Mesodermal cell (in vitro differentiated cells): ENCODE data around the gene HNRNPK.

Experiments
- H3K27ac ChIP-seq: 2 replicates; pipeline ENCODE4 v1.7.0; 2013; ENCODE audit warnings: mild to moderate bottlenecking, low read depth, low read length, moderate library complexity; ENCODE audit not compliant: severe bottlenecking
- H3K36me3 ChIP-seq: 2 replicates; pipeline ENCODE4 v1.7.1; 2013; ENCODE audit warnings: mild to moderate bottlenecking, low read length, moderate library complexity; ENCODE audit not compliant: control insufficient read depth, insufficient read depth
- H3K4me1 ChIP-seq: one replicate; pipeline ENCODE4 v1.7.1; 2013; ENCODE audit warnings: mild to moderate bottlenecking, low read length; ENCODE audit not compliant: insufficient read depth, control insufficient read depth, poor library complexity, severe bottlenecking
- H3K4me3 ChIP-seq: 2 replicates; pipeline ENCODE4 v1.7.0; 2013; ENCODE audit warnings: low read length, control low read depth, mild to moderate bottlenecking; ENCODE audit not compliant: insufficient read depth, poor library complexity, severe bottlenecking; ENCODE audit errors: extremely low read depth
- H3K9me3 ChIP-seq: 2 replicates; pipeline ENCODE4 v1.7.1; 2013; ENCODE audit warnings: mild to moderate bottlenecking, low read length, moderate library complexity; ENCODE audit not compliant: control insufficient read depth
- WGBS, 2 experiments: methylation state at CpG; one replicate each; pipeline ENCODE4 v1.1.5; 2013; ENCODE audit warnings: missing lambda C conversion rate in 2 of 2; ENCODE audit not compliant: insufficient coverage in 2 of 2; 5-methylcytosine and 5-hydroxymethylcytosine counted together

HNRNPK gene

GRCh38 chr9:83976372-83976771 is 3.6 kb downstream of the HNRNPK start:
- peaks cover 7% of the 10 kb centered on the region for H3K4me1 ChIP-seq
- peak overlapping the region; percentile 3 for H3K4me3 ChIP-seq
- peaks cover 73% of the 10 kb centered on the region for H3K36me3 ChIP-seq
- no peak overlapping the region for H3K27ac ChIP-seq
- 86 to 100% methylated on average over 1 of the region's 2 CpGs for WGBS, 2 experiments
- H3K9me3 ChIP-seq = no peaks in the 10 kb centered on the region

- Histone ChIP-seq H3K27ac (no peak overlapping the region), H3K4me3 (no peak overlapping the region), H3K9me3 (no peaks in the 10 kb centered on the region), H3K4me1 (peaks cover 7% of the 10 kb centered on the region), H3K36me3 (peaks cover 83% of the 10 kb centered on the region)
- 95% methylated on average over 9 to 11 of the region's 12 CpGs for WGBS, 2 experiments
Observed at GRCh38 chr9:83975300-83975699, 4.7 kb downstream of the HNRNPK start.

GRCh38 chr9:83972286-83972685 is 7.7 kb downstream of the HNRNPK start:
- Histone ChIP-seq H3K36me3 (peaks cover 96% of the 10 kb centered on the region), H3K4me3 (no peak overlapping the region), H3K27ac (no peak overlapping the region), H3K9me3 (no peaks in the 10 kb centered on the region), H3K4me1 (peaks cover 6% of the 10 kb centered on the region)
- WGBS, 2 experiments = 100% methylated on average over 1 of the region's 2 CpGs; no CpG with 5 or more reads in 1 of the 2 experiments

- Histone ChIP-seq H3K4me1 (no peaks in the 10 kb centered on the region), H3K4me3 (no peak overlapping the region), H3K36me3 (peaks cover 94% of the 10 kb centered on the region), H3K9me3 (no peaks in the 10 kb centered on the region), H3K27ac (no peak overlapping the region)
- WGBS, 2 experiments = 93 to 96% methylated on average over 3 to 5 of the region's 6 CpGs
Observed at GRCh38 chr9:83971485-83971884, 8.5 kb downstream of the HNRNPK start.

GRCh38 chr9:83969602-83970001 is 10.4 kb downstream of the HNRNPK start:
- Histone ChIP-seq H3K4me3 (no peak overlapping the region), H3K27ac (no peak overlapping the region), H3K36me3 (peaks cover 78% of the 10 kb centered on the region), H3K9me3 (no peaks in the 10 kb centered on the region), H3K4me1 (no peaks in the 10 kb centered on the region)
- 100% methylated on average over 2 of the region's 3 CpGs for WGBS, 2 experiments

GRCh38 chr9:83967073-83967472 is 12.9 kb downstream of the HNRNPK start:
- H3K4me1 ChIP-seq = no peaks in the 10 kb centered on the region
- H3K27ac ChIP-seq = no peak overlapping the region
- no peak overlapping the region for H3K4me3 ChIP-seq
- 83 to 100% methylated on average over 1 of the region's 1 CpG for WGBS, 2 experiments
- peaks cover 54% of the 10 kb centered on the region for H3K36me3 ChIP-seq
- no peaks in the 10 kb centered on the region for H3K9me3 ChIP-seq

GRCh38 chr9:83966209-83966582 is 13.8 kb downstream of the HNRNPK start:
- Histone ChIP-seq H3K27ac (peak overlapping the region; percentile 25), H3K4me3 (no peak overlapping the region), H3K4me1 (no peaks in the 10 kb centered on the region), H3K36me3 (peaks cover 45% of the 10 kb centered on the region), H3K9me3 (no peaks in the 10 kb centered on the region)
- WGBS, 2 experiments = 95 to 97% methylated on average over 6 to 7 of the region's 8 CpGs

- 85 to 86% methylated on average over 6 to 10 of the region's 11 CpGs for whole genome bisulfite sequencing, 2 experiments
Observed at GRCh38 chr9:83965350-83966208, 14.4 kb downstream of the HNRNPK start.

GRCh38 chr9:83964973-83965349 is 15.1 kb downstream of the HNRNPK start:
- H3K27ac ChIP-seq = peak overlapping the region; percentile 67
- H3K9me3 ChIP-seq = no peaks in the 10 kb centered on the region
- H3K4me3 ChIP-seq = no peak overlapping the region
- H3K36me3 ChIP-seq = peaks cover 33% of the 10 kb centered on the region
- WGBS, 2 experiments = 73 to 90% methylated on average over 2 of the region's 2 CpGs
- H3K4me1 ChIP-seq = no peaks in the 10 kb centered on the region

More at GRCh38 chr9:83965350-83966208, 14.4 kb downstream of the HNRNPK start:
- Histone ChIP-seq H3K36me3 (peaks cover 39% of the 10 kb centered on the region), H3K27ac (peak overlapping the region; percentile 67), H3K4me1 (no peaks in the 10 kb centered on the region), H3K9me3 (no peaks in the 10 kb centered on the region), H3K4me3 (no peak overlapping the region)

GRCh38 chr9:83962165-83962564 is 17.9 kb downstream of the HNRNPK start:
- Histone ChIP-seq H3K27ac (no peak overlapping the region), H3K36me3 (peaks cover 8% of the 10 kb centered on the region), H3K9me3 (no peaks in the 10 kb centered on the region), H3K4me1 (no peaks in the 10 kb centered on the region), H3K4me3 (no peak overlapping the region)
- 71 to 93% methylated on average over 1 to 2 of the region's 3 CpGs for WGBS, 2 experiments

- no peaks in the 10 kb centered on the region for H3K36me3 ChIP-seq
- 85 to 87% methylated on average over 4 to 5 of the region's 5 CpGs for WGBS, 2 experiments
- H3K4me3 ChIP-seq = no peak overlapping the region
- no peaks in the 10 kb centered on the region for H3K9me3 ChIP-seq
- H3K4me1 ChIP-seq = no peaks in the 10 kb centered on the region
- no peak overlapping the region for H3K27ac ChIP-seq
Observed at GRCh38 chr9:83960991-83961390, 19.0 kb downstream of the HNRNPK start.
